Measurements from ENCODE around the gene NRCAM. TPM values are rescaled to one million over a fixed set of nuclear protein-coding genes. Genes with fewer than 3 reads are reported as not detected.

Gene NRCAM
- total RNA-seq, 1 donor, result 1.3 TPM

- H3K4me3 ChIP-seq (ENCODE audit: low read depth, low read length), result no peak overlapping the region
- no peak for TF ChIP-seq CTCF (IDR thresholded peaks at IDR 0.05; ENCODE audit: insufficient read depth, low read depth, low read length)
- no peak for DNase-seq (ENCODE audit: low read depth)
Measured at GRCh38 chr7:108157606-108158335, 298.5 kb downstream of the NRCAM start.

- no peak for TF ChIP-seq CTCF (IDR thresholded peaks at IDR 0.05; ENCODE audit: insufficient read depth, low read depth, low read length)
- H3K4me3 ChIP-seq (ENCODE audit: low read depth, low read length), result no peak overlapping the region
- no peak for DNase-seq (ENCODE audit: low read depth)
Measured at GRCh38 chr7:108156897-108157605, 299.2 kb downstream of the NRCAM start.

- DNase-seq (ENCODE audit: low read depth), result no peak
- H3K4me3 ChIP-seq (ENCODE audit: low read depth, low read length), result no peak overlapping the region
- TF ChIP-seq CTCF (IDR thresholded peaks at IDR 0.05; ENCODE audit: insufficient read depth, low read depth, low read length), result no peak
Measured at GRCh38 chr7:108152198-108152597, 304.0 kb downstream of the NRCAM start.

GRCh38 chr7:108149908-108150307 is 306.3 kb downstream of the NRCAM start:
- H3K4me3 ChIP-seq (ENCODE audit: low read depth, low read length), result no peak overlapping the region
- DNase-seq (ENCODE audit: low read depth), result no peak
- TF ChIP-seq CTCF (IDR thresholded peaks at IDR 0.05; ENCODE audit: insufficient read depth, low read depth, low read length), result no peak

- no peak overlapping the region for H3K4me3 ChIP-seq (ENCODE audit: low read depth, low read length)
- TF ChIP-seq CTCF (IDR thresholded peaks at IDR 0.05; ENCODE audit: insufficient read depth, low read depth, low read length), result no peak
- DNase-seq (ENCODE audit: low read depth), result no peak
Measured at GRCh38 chr7:108149119-108149518, 307.1 kb downstream of the NRCAM start.

GRCh38 chr7:108147031-108147563 is 309.1 kb downstream of the NRCAM start:
- no peak for TF ChIP-seq CTCF (IDR thresholded peaks at IDR 0.05; ENCODE audit: insufficient read depth, low read depth, low read length)
- no peak overlapping the region for H3K4me3 ChIP-seq (ENCODE audit: low read depth, low read length)
- no peak for DNase-seq (ENCODE audit: low read depth)
